Cardiac muscle cell (in vitro differentiated cells and primary cell): ENCODE data around the gene BCKDK. TPM values are rescaled to one million over a fixed set of nuclear protein-coding genes. Genes with fewer than 3 reads are reported as not detected.
"Not testable (repeated sequence)": the region's sequence is repeated elsewhere in the genome, so short reads cannot be mapped to it uniquely, and the experiment has no call there.

Experiments used
- DNase-seq, 2 donors: peaks; one replicate each; pipeline versions ENCODE4 v3.0.0 to v3.0.0-alpha.2; 2010 to 2017; ENCODE audit warnings: low read depth in 1 of 2, low spot score in 1 of 2
- H3K27ac ChIP-seq: fragments of 200-600 bp; sonication (generic); 2 replicates; pipeline ENCODE4 v1.5.1; 2016
- H3K27me3 ChIP-seq: fragments of 200-600 bp; sonication (generic); 2 replicates; pipeline ENCODE4 v1.6.0; 2016; ENCODE audit warnings: control low read depth
- H3K36me3 ChIP-seq: fragments of 200-600 bp; sonication (generic); 2 replicates; pipeline ENCODE4 v1.5.1; 2016; ENCODE audit warnings: control low read depth
- H3K4me1 ChIP-seq: fragments of 200-600 bp; sonication (generic); 2 replicates; pipeline ENCODE4 v1.8.1; 2017; ENCODE audit warnings: low read depth, mild to moderate bottlenecking, mixed run types
- H3K4me3 ChIP-seq: fragments of 200-600 bp; sonication (generic); 2 replicates; pipeline ENCODE4 v1.5.1; 2016; ENCODE audit warnings: mild to moderate bottlenecking
- H3K9me3 ChIP-seq: fragments of 200-600 bp; sonication (generic); 2 replicates; pipeline ENCODE4 v1.5.1; 2017; ENCODE audit warnings: low read depth, mild to moderate bottlenecking, control low read depth
- CTCF ChIP-seq: IDR thresholded peaks from 2 replicates; pipeline ENCODE4 v1.5.1; 2012; ENCODE audit warnings: low read depth, mild to moderate bottlenecking, low read length
- polyA plus RNA-seq: library from polyadenylated mRNA; unstranded; fragments of >200 nt; fragmentation: Nextera tagmentation; extraction: Ambion mirVana; gene quantifications from 2 replicates; pipeline ENCODE4 v1.2.1, GENCODE V29; 2016
- total RNA-seq: library from RNA; depleted of rRNA; stranded (reverse); fragments of >200 nt; gene quantifications from 2 replicates; pipeline ENCODE4 v1.2.3, GENCODE V29; 2016

The BCKDK gene
- total and polyA plus RNA-seq, 2 experiments from 2014 or later = 109 to 147 TPM

- TF ChIP-seq CTCF = no peak
- peaks cover 4% of the 10 kb centered on the region for H3K4me1 ChIP-seq
- DNase-seq = peak in 1 of 2 donors; percentile 26
- no peaks in the 10 kb centered on the region for H3K36me3 ChIP-seq
- H3K27me3 ChIP-seq = no peaks in the 10 kb centered on the region
- H3K27ac ChIP-seq = peak overlapping the region; percentile 58
- peak overlapping the region; percentile 58 for H3K4me3 ChIP-seq
- no peaks in the 10 kb centered on the region for H3K9me3 ChIP-seq
These were observed 14.1 kb upstream of the BCKDK start for GRCh38 chr16:31094088-31094423.

GRCh38 chr16:31094424-31095120 lies 13.6 kb upstream of the BCKDK start, which contains the start of gene VKORC1:
Gene VKORC1, minus strand, starts transcription at chr16:31094797. Its CDS starts 68 bp downstream, at chr16:31094729.
- peak; percentile 97 to 98 for DNase-seq
- TF ChIP-seq CTCF = no peak
- Histone ChIP-seq H3K27ac (peak within 1 kb of the TSS; percentile 61), H3K27me3 (no peaks in the 10 kb centered on the region), H3K4me3 (peak within 1 kb of the TSS; percentile 58), H3K36me3 (no peaks in the 10 kb centered on the region), H3K4me1 (peaks cover 4% of the 10 kb centered on the region), H3K9me3 (no peaks in the 10 kb centered on the region)

GRCh38 chr16:31099860-31100638 lies 8.1 kb upstream of the BCKDK start:
- Histone ChIP-seq H3K4me3 (no peak overlapping the region), H3K4me1 (no peaks in the 10 kb centered on the region), H3K27ac (no peak overlapping the region), H3K36me3 (no peaks in the 10 kb centered on the region), H3K27me3 (no peaks in the 10 kb centered on the region), H3K9me3 (no peaks in the 10 kb centered on the region)
- TF ChIP-seq CTCF = no peak
- peak in 1 of 2 donors; percentile 20 for DNase-seq

- not testable (repeated sequence) for H3K27ac ChIP-seq, H3K4me3 ChIP-seq, H3K9me3 ChIP-seq, H3K27me3 ChIP-seq, H3K36me3 ChIP-seq, H3K4me1 ChIP-seq
- DNase-seq = peak in 1 of 2 donors; percentile 24
These were observed 7.1 kb upstream of the BCKDK start for GRCh38 chr16:31100876-31101641.

GRCh38 chr16:31105677-31106213 lies 2.4 kb upstream of the BCKDK start:
- DNase-seq = peak; percentile 79 to 81
- peak; percentile 79 for TF ChIP-seq CTCF
- Histone ChIP-seq H3K27me3 (no peaks in the 10 kb centered on the region), H3K9me3 (no peaks in the 10 kb centered on the region), H3K4me3 (no peak overlapping the region), H3K36me3 (peaks cover 10% of the 10 kb centered on the region), H3K4me1 (no peaks in the 10 kb centered on the region), H3K27ac (no peak overlapping the region)
